ENCODE results near the gene NEK8. TPM values are rescaled to one million over a fixed set of nuclear protein-coding genes. Genes with fewer than 3 reads are reported as not detected.

Gene NEK8
- total RNA-seq, 6 donors from 2014 or later: 3.5 to 34.6 (median 13.0) TPM

DNA sequence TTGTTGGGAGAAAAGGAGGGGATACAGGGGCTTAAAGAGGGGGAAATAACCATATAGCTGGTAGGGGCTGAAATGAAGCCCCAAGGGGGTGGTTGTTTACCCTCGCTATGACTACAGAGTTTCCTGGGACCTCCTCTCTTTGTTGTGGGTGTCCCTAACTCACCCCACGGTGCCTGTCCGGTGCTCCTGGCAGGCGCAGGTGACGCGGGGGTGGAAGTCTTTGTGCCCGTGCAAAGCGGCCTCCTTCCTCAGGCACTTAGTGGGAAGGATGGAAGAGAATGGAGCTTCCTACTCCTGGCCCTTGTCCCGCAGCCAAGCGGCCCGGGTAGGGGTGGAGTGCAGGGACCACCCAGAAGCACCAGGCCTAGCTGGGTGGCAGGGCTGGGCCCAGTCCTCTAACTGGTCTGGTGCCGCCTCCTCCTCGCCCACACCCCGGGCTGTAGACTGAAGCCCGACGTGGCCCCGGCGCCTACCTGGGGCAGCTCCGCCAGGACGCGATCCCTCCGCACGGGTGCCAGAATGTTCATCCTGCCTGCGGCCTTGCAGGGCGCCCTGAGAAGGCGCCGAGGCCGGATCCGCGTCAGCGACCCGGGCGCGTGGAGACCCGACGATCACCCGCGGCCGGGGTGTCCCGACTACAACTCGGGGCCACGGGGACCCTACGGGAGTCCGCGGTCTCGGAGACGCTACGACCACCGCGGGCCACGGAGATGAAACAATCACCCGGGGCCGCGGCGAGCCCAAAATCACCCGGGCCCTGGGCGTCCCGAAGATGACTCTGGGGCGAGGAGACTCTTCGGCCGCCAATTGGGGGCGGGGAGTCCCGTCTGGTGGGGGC, 11.6 kb upstream of the NEK8 start:
- Histone ChIP-seq H3K9me3 (no peaks in the 10 kb centered on the region), H3K36me3 (peaks cover 0 to 30% (median 14%) of the 10 kb centered on the region in 4 donors), H3K4me3 (peak overlapping the region; percentile 18 to 71 (median 52)), H3K27ac (peak overlapping the region; percentile 81 to 92 (median 88)), H3K27me3 (no peaks in the 10 kb centered on the region), H3K4me1 (peaks cover 40 to 61% (median 52%) of the 10 kb centered on the region in 4 donors)
- peak in 1 of 2 donors; percentile 11 for ATAC-seq (ENCODE audit: low FRiP score in 2 of 2)
- WGBS, 2 donors: 14 to 68% methylated on average over 6 to 30 of the region's 63 CpGs
- no peak for TF ChIP-seq EP300 (IDR thresholded peaks at IDR 0.05)
- TF ChIP-seq POLR2A (IDR thresholded peaks at IDR 0.05): peak in 1 of 4 donors; percentile 19
- DNase-seq: peak; percentile 38 to 88

DNA sequence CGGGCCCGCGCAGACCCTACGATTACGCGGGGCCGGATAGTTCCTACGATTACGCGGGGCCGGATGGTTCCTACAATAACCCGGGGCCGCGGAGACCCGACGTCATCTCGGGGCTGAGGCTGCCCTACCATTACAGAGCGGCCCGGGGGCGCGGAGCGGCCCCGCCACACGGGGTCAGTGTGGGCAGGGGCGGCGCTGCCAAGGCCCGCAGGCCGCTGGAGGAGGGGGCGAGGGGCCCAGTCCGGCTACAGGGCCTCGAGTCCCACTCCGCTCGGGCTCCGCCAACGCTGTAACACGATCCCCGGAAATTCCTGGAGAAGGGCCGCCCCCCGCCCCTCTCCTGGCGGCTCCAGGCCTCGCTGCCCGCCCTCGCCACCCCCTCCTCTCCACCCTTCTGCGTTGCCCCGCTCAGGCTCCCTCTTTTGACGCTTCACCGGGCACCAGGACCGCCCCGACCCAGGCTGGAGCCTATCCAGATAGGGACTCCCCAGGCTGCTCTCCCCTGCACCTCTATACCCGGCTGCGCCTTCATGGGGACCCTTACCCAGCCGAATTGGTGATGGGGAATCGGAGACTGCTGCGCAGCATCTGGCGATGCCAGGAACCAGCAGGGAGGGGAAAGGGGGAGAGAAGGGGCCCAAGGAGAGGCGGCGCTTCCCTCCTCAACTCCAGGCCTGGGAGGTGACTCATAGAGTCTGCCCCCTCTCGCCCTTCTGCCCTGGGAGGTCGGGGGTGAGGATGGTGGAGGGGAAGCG, 10.8 kb upstream of the NEK8 start, which contains the start of gene RAB34:
Gene RAB34 (minus strand): TSS at position 291 of the 755 bp plus-strand sequence. CDS start 602 bp downstream, outside the sequence.
- 9 to 30% methylated on average over 9 to 45 of the region's 60 CpGs for WGBS, 2 donors
- H3K4me1 ChIP-seq: peaks cover 41 to 62% (median 53%) of the 10 kb centered on the region in 4 donors
- peak; percentile 70 to 72 for ATAC-seq (ENCODE audit: low FRiP score in 2 of 2)

DNA sequence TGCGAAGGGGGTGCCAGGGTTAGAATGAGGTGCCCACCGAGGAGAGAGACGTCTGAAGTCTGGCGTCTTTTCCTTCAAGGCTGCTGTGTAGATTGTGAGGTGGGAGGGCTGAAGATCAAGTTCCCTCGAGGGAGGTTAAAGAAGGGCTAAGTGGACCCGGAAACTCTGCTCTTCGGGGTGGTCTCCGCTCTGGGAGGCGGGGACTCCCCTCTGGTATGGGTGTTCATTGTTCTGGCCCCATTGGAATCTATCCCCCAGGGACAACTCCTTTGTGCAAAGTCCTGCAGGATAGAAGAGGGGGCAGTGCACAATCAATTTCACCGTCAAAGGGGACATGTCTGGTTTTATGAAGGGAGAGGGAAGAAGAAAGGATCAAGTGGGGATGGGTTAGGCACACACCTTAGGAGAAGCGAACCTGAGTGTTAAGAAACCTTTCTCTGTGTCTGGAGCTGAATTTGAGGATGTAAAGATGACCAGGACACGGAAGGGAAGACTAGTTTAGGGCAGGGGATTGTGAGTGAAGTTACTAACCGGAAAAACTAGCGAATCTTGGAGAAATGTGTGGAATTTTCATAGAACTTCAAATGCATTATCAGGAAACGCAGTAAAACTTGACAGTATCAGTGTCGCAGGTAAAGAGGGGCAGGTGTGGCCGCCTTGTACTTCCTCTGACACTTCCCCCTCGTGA, 10.1 kb upstream of the NEK8 start:
- WGBS, 2 donors: 51% methylated on average over 18 of the region's 18 CpGs
- no peaks in the 10 kb centered on the region for H3K27me3 ChIP-seq
- TF ChIP-seq POLR2A (IDR thresholded peaks at IDR 0.05) (no peak), EP300 (IDR thresholded peaks at IDR 0.05) (no peak), POLR2AphosphoS5 (IDR thresholded peaks at IDR 0.05) (no peak)
- TF ChIP-seq, protein P1, sequence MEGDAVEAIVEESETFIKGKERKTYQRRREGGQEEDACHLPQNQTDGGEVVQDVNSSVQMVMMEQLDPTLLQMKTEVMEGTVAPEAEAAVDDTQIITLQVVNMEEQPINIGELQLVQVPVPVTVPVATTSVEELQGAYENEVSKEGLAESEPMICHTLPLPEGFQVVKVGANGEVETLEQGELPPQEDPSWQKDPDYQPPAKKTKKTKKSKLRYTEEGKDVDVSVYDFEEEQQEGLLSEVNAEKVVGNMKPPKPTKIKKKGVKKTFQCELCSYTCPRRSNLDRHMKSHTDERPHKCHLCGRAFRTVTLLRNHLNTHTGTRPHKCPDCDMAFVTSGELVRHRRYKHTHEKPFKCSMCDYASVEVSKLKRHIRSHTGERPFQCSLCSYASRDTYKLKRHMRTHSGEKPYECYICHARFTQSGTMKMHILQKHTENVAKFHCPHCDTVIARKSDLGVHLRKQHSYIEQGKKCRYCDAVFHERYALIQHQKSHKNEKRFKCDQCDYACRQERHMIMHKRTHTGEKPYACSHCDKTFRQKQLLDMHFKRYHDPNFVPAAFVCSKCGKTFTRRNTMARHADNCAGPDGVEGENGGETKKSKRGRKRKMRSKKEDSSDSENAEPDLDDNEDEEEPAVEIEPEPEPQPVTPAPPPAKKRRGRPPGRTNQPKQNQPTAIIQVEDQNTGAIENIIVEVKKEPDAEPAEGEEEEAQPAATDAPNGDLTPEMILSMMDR (IDR thresholded peaks at IDR 0.05): no peak
- no peaks in the 10 kb centered on the region for H3K9me3 ChIP-seq
- ATAC-seq (ENCODE audit: low FRiP score in 2 of 2) (no peak), DNase-seq (no peak)
- H3K4me3 ChIP-seq: peak overlapping the region in 3 of 4 donors; percentile 43 to 71 (median 60)
- peaks cover 45 to 69% (median 60%) of the 10 kb centered on the region in 4 donors for H3K4me1 ChIP-seq
- peak overlapping the region; percentile 81 to 92 (median 88) for H3K27ac ChIP-seq
- H3K36me3 ChIP-seq: peaks cover 8 to 45% (median 29%) of the 10 kb centered on the region in 4 donors

More for the DNA sequence above, 10.8 kb upstream of the NEK8 start, which contains the start of gene RAB34:
- Histone ChIP-seq H3K27ac (peak within 1 kb of the TSS; percentile 81 to 92 (median 88)), H3K4me3 (peak within 1 kb of the TSS; percentile 18 to 71 (median 52)), H3K36me3 (peaks cover 1 to 38% (median 22%) of the 10 kb centered on the region in 4 donors), H3K9me3 (no peaks in the 10 kb centered on the region), H3K27me3 (no peaks in the 10 kb centered on the region)
- peak; percentile 83 to 92 for DNase-seq
- TF ChIP-seq EP300 (IDR thresholded peaks at IDR 0.05) (no peak), POLR2A (IDR thresholded peaks at IDR 0.05) (peak in 2 of 4 donors; percentile 57 to 69), POLR2AphosphoS5 (IDR thresholded peaks at IDR 0.05) (peak; percentile 34 to 51)
- TF ChIP-seq, protein P1 (IDR thresholded peaks at IDR 0.05): peak in 2 of 6 experiments; percentile 27 to 30

DNA sequence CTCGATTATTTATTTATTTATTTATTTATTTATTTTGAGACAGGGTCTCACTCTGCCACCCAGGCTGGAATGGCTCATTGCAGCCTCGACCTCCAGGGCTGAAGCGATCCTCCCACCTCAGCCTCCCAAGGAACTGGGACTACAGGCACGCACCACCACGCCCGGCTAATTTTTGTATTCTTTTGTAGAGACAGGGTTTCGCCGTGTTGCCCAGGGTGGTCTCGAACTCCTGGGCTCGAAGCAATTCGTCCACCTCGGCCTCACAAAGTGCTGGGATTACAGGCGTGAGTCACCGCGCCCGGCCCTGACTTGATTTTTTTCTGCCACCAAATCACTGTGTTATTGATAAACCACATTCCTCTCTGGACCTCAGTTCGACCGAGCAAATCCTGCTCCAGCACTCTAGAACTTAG, 9.6 kb upstream of the NEK8 start:
- ATAC-seq (ENCODE audit: low FRiP score in 2 of 2) (peak in 1 of 2 donors; percentile 21), DNase-seq (no peak)
- Histone ChIP-seq H3K4me1 (peaks cover 45 to 75% (median 65%) of the 10 kb centered on the region in 4 donors), H3K4me3 (peak overlapping the region in 3 of 4 donors; percentile 70 to 96 (median 94)), H3K36me3 (peaks cover 10 to 47% (median 32%) of the 10 kb centered on the region in 4 donors), H3K9me3 (no peaks in the 10 kb centered on the region), H3K27ac (peak overlapping the region; percentile 81 to 92 (median 88)), H3K27me3 (no peaks in the 10 kb centered on the region)
- WGBS, 2 donors: 34 to 46% methylated on average over 18 of the region's 18 CpGs
- TF ChIP-seq POLR2A (IDR thresholded peaks at IDR 0.05) (no peak), EP300 (IDR thresholded peaks at IDR 0.05) (no peak), POLR2AphosphoS5 (IDR thresholded peaks at IDR 0.05) (no peak)
- TF ChIP-seq, protein P1 (IDR thresholded peaks at IDR 0.05): no peak

Measured in upper lobe of left lung (tissue), 6 donors.